HepG2 (cell line): ENCODE data around the gene DPP3. TPM values are rescaled to one million over a fixed set of nuclear protein-coding genes. Genes with fewer than 3 reads are reported as not detected.
A peak's percentile ranks its signal among the peaks of the same experiment; 100 is the strongest.

Source experiments
- BCL3 ChIP-seq: sonication (generic); formaldehyde crosslinking; IDR thresholded peaks from 2 replicates; pipeline ENCODE4 v1.5.1; 2020; ENCODE audit warnings: mild to moderate bottlenecking, missing genetic modification reagents, moderate library complexity
- DNMT1 ChIP-seq: sonication (generic); formaldehyde crosslinking; IDR thresholded peaks from 2 replicates; pipeline ENCODE4 v1.5.1; 2020; ENCODE audit warnings: mild to moderate bottlenecking, missing genetic modification reagents
- FOXC1 ChIP-seq: sonication (generic); formaldehyde crosslinking; IDR thresholded peaks from 2 replicates; pipeline ENCODE4 v1.8.0; 2022; ENCODE audit warnings: mild to moderate bottlenecking, missing genetic modification reagents, borderline replicate concordance
- HDAC1 ChIP-seq: sonication (generic); formaldehyde crosslinking; IDR thresholded peaks from 2 replicates; pipeline ENCODE4 v1.5.1; 2020; ENCODE audit warnings: mild to moderate bottlenecking, missing genetic modification reagents
- ZBTB38 ChIP-seq: sonication (generic); formaldehyde crosslinking; IDR thresholded peaks from 2 replicates; pipeline ENCODE4 v1.5.1; 2020; ENCODE audit warnings: mild to moderate bottlenecking, missing genetic modification reagents
- ZFY ChIP-seq: sonication (generic); formaldehyde crosslinking; IDR thresholded peaks from 2 replicates; pipeline ENCODE4 v1.4.0; 2020; ENCODE audit warnings: missing genetic modification reagents
- ZNF407 ChIP-seq: sonication (generic); formaldehyde crosslinking; IDR thresholded peaks from one replicate; pipeline ENCODE4 v1.5.1; 2020; ENCODE audit warnings: mild to moderate bottlenecking, missing genetic modification reagents; ENCODE audit errors: not compliant biosample characterization
- ZNF687 ChIP-seq: sonication (generic); formaldehyde crosslinking; IDR thresholded peaks from 2 replicates; pipeline ENCODE4 v1.5.1; 2020; ENCODE audit warnings: mild to moderate bottlenecking, missing genetic modification reagents, moderate library complexity
- ZNF777 ChIP-seq: sonication (generic); formaldehyde crosslinking; IDR thresholded peaks from 2 replicates; pipeline ENCODE4 v1.4.0; 2020; ENCODE audit warnings: missing genetic modification reagents
- ZNF850 ChIP-seq: sonication (generic); formaldehyde crosslinking; conservative IDR thresholded peaks from 2 replicates; pipeline ENCODE4 v1.9.0; 2021; ENCODE audit warnings: mild to moderate bottlenecking, missing genetic modification reagents
- polyA plus RNA-seq, 8 experiments: library from polyadenylated mRNA; depleted of rRNA in 3 of 8; stranded (reverse) in 7 of 8; unstranded in 1 of 8; fragments of >200 nt; fragmentation: Illumina TruSeq in 4 of 8; extraction: Trizol in 4 of 8; gene quantifications; 2 replicates each; pipeline versions ENCODE4 v1.2.1 to v1.2.3, GENCODE V29; 2011 to 2016; ENCODE audit warnings: low read depth in 4 of 8, missing spikeins in 1 of 8, mixed read lengths in 1 of 8; ENCODE audit not compliant: insufficient read depth in 1 of 8
- total RNA-seq, 5 experiments: library from RNA; depleted of rRNA; stranded (reverse); fragments of >200 nt; fragmentation: Illumina TruSeq; extraction: Trizol; gene quantifications; 2 replicates each; pipeline ENCODE4 v1.2.3, GENCODE V29; 2016; ENCODE audit warnings: low read depth in 1 of 5

Gene DPP3
- total and polyA plus RNA-seq, 2 of the 13 experiments (the other 11 are each of a cell fraction or from before 2014, with no cell fraction given) = 38.4 to 59.8 TPM

DNA sequence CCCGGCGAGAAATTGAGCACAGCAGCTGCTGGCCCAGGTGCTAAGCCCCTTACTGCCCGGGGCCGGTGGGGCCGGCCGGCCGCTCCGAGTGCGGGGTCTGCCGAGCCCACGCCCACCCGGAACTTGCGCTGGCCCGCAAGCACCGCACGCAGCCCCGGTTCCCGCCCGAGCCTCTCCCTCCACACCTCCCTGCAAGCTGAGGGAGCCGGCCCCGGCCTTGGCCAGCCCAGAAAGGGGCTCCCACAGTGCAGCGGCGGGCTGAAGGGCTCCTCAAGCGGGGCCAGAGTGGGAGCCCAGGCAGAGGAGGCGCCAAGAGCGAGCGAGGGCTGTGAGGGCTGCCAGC, 39.3 kb upstream of the DPP3 start (continued):
- 0 out of 2 replicates have a peak, but pooled peaks have one; percentile 69 for TF ChIP-seq DNMT1 (CRISPR knock-in tag)
- TF ChIP-seq ZNF777 = peak; percentile 65; the same call in 1 of the 2 replicates
- TF ChIP-seq BCL3 (CRISPR knock-in tag) = peak; percentile 52; the same call in 1 of the 2 replicates
- 0 out of 2 replicates have a peak, but pooled peaks have one; percentile 5 for TF ChIP-seq ZBTB38 (CRISPR knock-in tag)
- TF ChIP-seq ZNF687 (CRISPR knock-in tag) = peak; percentile 81
- peak; percentile 30; the same call in 1 of the 2 replicates for TF ChIP-seq ZFY (CRISPR knock-in tag)
- TF ChIP-seq ZNF407 (CRISPR knock-in tag) = peak; percentile 63
- TF ChIP-seq FOXC1 (CRISPR knock-in tag) = 0 out of 2 replicates have a peak, but pooled peaks have one; percentile 35
- peak; percentile 99 for TF ChIP-seq ZNF850 (CRISPR knock-in tag)
- 0 out of 2 replicates have a peak, but pooled peaks have one; percentile 17 for TF ChIP-seq HDAC1 (CRISPR knock-in tag)
